RWPE2 (cell line): ENCODE results near the gene INSIG1.

Experiments
- ATAC-seq: fragments of 200-7000 bp; cut with Tn5 transposase; 3 replicates; pipeline ENCODE4 v1.9.1; 2021; ENCODE audit warnings: low read depth
- DNase-seq: peaks from one replicate; pipeline ENCODE4 v3.0.0-alpha.2; 2020; ENCODE audit warnings: low spot score
- H3K27ac ChIP-seq: fragments of 450-650 bp; 2 replicates; pipeline ENCODE4 v1.5.1; 2017; ENCODE audit warnings: mild to moderate bottlenecking; ENCODE audit not compliant: poor library complexity, severe bottlenecking
- H3K27me3 ChIP-seq: fragments of 250-450 bp; sonication (Bioruptor Pico); 2 replicates; pipeline ENCODE4 v1.5.1; 2021; ENCODE audit warnings: mild to moderate bottlenecking, moderate library complexity; ENCODE audit not compliant: insufficient read depth, poor library complexity, severe bottlenecking
- H3K36me3 ChIP-seq: fragments of 250-450 bp; sonication (Bioruptor Pico); 2 replicates; pipeline ENCODE4 v1.5.1; 2020; ENCODE audit warnings: low read depth, mild to moderate bottlenecking, moderate library complexity
- H3K4me1 ChIP-seq: fragments of 250-450 bp; sonication (Bioruptor Pico); 2 replicates; pipeline ENCODE4 v1.5.1; 2021; ENCODE audit warnings: mild to moderate bottlenecking, moderate library complexity; ENCODE audit not compliant: insufficient read depth, poor library complexity, severe bottlenecking
- H3K4me3 ChIP-seq: fragments of 250-450 bp; sonication (Bioruptor Pico); 2 replicates; pipeline ENCODE4 v1.5.1; 2021; ENCODE audit warnings: mild to moderate bottlenecking, moderate library complexity; ENCODE audit not compliant: severe bottlenecking
- H3K9me3 ChIP-seq: fragments of 250-450 bp; sonication (Bioruptor Pico); 2 replicates; pipeline ENCODE4 v1.5.1; 2021; ENCODE audit warnings: mild to moderate bottlenecking, moderate library complexity; ENCODE audit not compliant: severe bottlenecking
- TF ChIP-seq, protein P1 (sequence below): fragments of 450-650 bp; IDR thresholded peaks from one replicate; pipeline ENCODE4 v1.5.1; 2017; ENCODE audit warnings: mild to moderate bottlenecking, moderate library complexity; ENCODE audit not compliant: poor library complexity, severe bottlenecking

The INSIG1 gene

DNA sequence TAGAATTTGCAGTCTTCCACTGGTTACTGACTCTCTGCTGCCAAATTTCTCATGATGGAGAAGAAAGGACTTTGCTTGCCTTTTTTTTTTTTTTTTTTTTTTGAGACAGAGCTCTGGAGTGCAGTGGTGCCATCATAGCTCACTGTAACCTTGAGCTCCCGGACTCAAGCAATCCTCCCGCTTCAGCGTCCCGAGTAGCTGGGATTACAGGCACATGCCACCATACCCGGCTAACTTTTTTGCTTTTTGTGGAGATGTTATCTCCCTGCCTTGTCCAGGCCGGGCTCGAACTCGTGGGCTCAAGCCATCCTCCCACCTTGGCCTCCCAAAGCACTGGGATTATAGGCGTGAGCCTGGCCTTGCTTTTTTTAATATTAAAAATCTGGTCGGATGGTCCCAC lies 6.2 kb downstream of the INSIG1 start:
- H3K4me1 ChIP-seq: peaks cover 65% of the 10 kb centered on the region
- TF ChIP-seq, protein P1, sequence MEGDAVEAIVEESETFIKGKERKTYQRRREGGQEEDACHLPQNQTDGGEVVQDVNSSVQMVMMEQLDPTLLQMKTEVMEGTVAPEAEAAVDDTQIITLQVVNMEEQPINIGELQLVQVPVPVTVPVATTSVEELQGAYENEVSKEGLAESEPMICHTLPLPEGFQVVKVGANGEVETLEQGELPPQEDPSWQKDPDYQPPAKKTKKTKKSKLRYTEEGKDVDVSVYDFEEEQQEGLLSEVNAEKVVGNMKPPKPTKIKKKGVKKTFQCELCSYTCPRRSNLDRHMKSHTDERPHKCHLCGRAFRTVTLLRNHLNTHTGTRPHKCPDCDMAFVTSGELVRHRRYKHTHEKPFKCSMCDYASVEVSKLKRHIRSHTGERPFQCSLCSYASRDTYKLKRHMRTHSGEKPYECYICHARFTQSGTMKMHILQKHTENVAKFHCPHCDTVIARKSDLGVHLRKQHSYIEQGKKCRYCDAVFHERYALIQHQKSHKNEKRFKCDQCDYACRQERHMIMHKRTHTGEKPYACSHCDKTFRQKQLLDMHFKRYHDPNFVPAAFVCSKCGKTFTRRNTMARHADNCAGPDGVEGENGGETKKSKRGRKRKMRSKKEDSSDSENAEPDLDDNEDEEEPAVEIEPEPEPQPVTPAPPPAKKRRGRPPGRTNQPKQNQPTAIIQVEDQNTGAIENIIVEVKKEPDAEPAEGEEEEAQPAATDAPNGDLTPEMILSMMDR: no peak
- ATAC-seq (no peak), DNase-seq (no peak)
- H3K36me3 ChIP-seq: peaks cover 95% of the 10 kb centered on the region
- peak overlapping the region; percentile 82 for H3K27ac ChIP-seq
- H3K4me3 ChIP-seq: no peak overlapping the region
- H3K9me3 ChIP-seq: no peaks in the 10 kb centered on the region
- no peaks in the 10 kb centered on the region for H3K27me3 ChIP-seq

DNA sequence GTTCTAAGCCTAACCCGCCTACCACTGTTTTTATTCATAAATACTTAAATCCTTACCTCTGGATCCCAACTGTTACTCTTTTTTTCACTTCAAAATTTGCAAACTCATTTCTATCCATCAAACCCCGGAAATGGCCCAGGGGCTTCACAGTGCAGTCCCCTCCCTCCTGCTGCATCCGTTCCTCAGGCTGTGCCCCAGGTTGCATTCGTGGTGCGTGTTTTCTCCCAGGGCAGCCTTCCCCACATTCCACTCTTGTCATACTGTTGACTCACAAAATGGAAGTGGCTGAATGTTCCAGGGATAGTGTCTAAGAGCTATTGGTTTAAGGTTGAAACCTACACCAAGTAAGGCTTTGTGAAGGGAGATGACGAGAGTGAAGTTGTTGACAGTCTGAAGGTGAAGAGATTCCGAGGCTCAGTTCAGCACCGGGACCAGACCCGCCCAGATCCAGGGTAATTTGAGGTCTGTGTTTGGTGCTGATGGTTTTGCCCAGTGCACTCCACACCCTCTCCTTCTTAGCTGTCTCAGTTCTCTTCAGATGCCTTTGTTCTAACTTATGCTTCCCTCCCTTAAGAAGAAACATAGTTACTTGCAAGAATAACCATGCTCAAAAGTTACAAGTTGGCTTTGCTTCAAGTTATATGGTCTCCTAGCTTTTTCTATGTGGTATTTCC lies 7.7 kb downstream of the INSIG1 start:
- DNase-seq: no peak
- Histone ChIP-seq H3K27me3 (no peaks in the 10 kb centered on the region), H3K9me3 (no peaks in the 10 kb centered on the region), H3K4me1 (peaks cover 60% of the 10 kb centered on the region), H3K36me3 (peaks cover 95% of the 10 kb centered on the region), H3K4me3 (no peak overlapping the region), H3K27ac (peak overlapping the region; percentile 82)
- no peak; the same call in 1 of the 3 replicates for ATAC-seq
- TF ChIP-seq, protein P1: no peak

DNA sequence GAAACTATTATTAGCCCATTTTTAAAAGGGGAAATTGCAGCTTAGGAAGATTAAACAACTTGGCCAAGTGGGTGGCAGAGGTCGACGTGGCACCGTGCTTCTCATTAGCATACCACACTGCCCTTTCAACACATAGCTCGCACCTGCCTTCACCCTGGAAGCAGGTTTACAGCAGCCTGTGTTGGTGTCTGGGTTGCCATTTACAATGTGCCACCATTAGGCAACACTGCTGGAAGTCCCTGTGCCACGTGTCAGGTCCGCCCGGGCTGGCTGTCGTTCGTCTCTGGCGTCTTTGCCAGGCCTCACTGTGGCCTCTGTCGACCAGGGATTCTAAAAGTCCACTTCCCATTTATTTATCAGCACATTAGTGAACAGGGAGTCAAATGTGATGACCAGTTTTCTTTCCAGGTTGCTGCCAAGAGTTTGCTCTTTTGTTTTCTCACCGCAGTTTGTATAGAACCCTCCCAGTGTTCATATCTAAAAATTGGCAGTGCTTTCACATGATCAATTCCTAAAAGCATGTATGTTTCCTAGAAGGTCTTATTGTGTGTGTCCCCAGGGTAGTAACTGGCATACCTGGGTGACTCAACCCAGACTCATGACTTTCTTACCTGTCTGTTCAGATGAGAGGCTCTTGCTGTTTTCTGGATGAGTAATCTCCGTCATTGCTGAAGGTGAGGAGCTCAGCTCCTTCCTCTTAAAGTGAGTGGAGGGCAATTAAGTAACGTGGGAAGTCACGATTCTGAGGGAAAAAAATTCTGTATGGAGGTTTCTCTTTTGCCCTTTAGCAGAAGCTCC lies 9.2 kb downstream of the INSIG1 start:
- Histone ChIP-seq H3K9me3 (no peaks in the 10 kb centered on the region), H3K4me3 (no peak overlapping the region), H3K27ac (peak overlapping the region; percentile 82), H3K27me3 (no peaks in the 10 kb centered on the region), H3K36me3 (peaks cover 81% of the 10 kb centered on the region), H3K4me1 (peaks cover 47% of the 10 kb centered on the region)
- DNase-seq: no peak
- TF ChIP-seq, protein P1: no peak
- ATAC-seq: peak; percentile 91

DNA sequence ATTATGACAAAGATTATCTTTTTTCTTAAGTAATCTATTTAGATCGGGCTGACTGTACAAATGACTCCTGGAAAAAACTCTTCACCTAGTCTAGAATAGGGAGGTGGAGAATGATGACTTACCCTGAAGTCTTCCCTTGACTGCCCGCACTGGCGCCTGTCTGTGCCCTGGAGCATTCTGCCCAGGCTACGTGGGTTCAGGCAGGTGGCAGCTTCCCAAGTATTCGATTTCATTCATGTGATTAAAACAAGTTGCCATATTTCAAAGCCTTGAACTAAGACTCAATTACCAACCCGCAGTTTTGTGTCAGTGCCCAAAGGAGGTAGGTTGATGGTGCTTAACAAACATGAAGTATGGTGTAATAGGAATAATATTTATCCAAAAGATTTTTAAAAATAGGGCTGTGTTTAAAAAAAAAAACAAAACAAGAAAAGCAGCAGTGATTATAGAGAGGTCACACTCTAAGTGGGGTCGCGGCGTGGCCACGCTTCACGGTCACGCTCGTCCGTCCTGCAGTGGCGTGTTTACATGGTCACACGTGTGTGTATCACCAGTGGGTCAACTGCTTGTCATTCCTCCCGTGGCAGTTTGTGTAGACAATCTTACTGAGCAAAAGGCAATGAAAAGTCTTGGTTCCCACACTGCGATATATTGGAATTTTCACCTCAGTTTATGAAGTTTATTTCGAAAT lies 10.8 kb downstream of the INSIG1 start:
- H3K9me3 ChIP-seq: no peaks in the 10 kb centered on the region
- ATAC-seq (no peak), DNase-seq (no peak)
- H3K4me1 ChIP-seq: peaks cover 31% of the 10 kb centered on the region
- H3K27ac ChIP-seq: peak overlapping the region; percentile 82
- TF ChIP-seq, protein P1: no peak
- no peak overlapping the region for H3K4me3 ChIP-seq
- H3K36me3 ChIP-seq: peaks cover 65% of the 10 kb centered on the region
- H3K27me3 ChIP-seq: no peaks in the 10 kb centered on the region
